ENCODE measurements around the gene NLRC4. TPM values are rescaled to one million over a fixed set of nuclear protein-coding genes. Genes with fewer than 3 reads are reported as not detected.

Gene NLRC4
- total RNA-seq (2013; cell fraction: nucleolus; rRNA removed), result 0.21 and 0.22 TPM in 2 replicates
- 0.33 and 0.45 TPM in 2 replicates for total RNA-seq (2014; rRNA removed)
- 0.51 and 0.58 TPM in 2 replicates for total RNA-seq (2014; rRNA removed; fragmentation: Illumina TruSeq; extraction: Trizol)
- 0.40 and 0.54 TPM in 2 replicates for total RNA-seq (2021)
- polyA plus RNA-seq (2011; ENCODE audit: low read depth), result 0.43 TPM
- polyA plus RNA-seq (2011; rRNA removed), result 0.01 and 0.03 TPM in 2 replicates
- 0.01 TPM in 1 of 2 replicates, not detected in the other for polyA plus RNA-seq (2011; cell fraction: cytosol; rRNA removed)
- not detected in 2 replicates for polyA plus RNA-seq (2011; cell fraction: nucleus; rRNA removed)
- polyA plus RNA-seq (2012), result 0.53 and 0.56 TPM in 2 replicates
- polyA plus RNA-seq (2014; fragmentation: Illumina TruSeq; extraction: Trizol), result 0.38 and 0.54 TPM in 2 replicates
- polyA plus RNA-seq (2014; fragmentation: Nextera tagmentation; extraction: Ambion mirVana), result under 1 TPM; 0.26 to 0.40 TPM
- 0.18 and 0.41 TPM in 2 replicates for polyA plus RNA-seq (2014; rRNA removed)
- under 1 TPM; 0.09 to 0.40 TPM for polyA plus RNA-seq (2016; fragmentation: Nextera tagmentation; extraction: Ambion mirVana)
- not detected in 2 replicates for polyA minus RNA-seq (2011; rRNA and poly(A)+ RNA removed)
- not detected in 2 replicates for polyA minus RNA-seq (2011; cell fraction: cytosol; rRNA and poly(A)+ RNA removed)
- not detected in 2 replicates for polyA minus RNA-seq (2011; cell fraction: nucleus; rRNA and poly(A)+ RNA removed)
- Bru-seq, nascent RNA, result percentile 19 among the genes with signal in this experiment
- not detected for BruChase-seq, experiment 1, labeled RNA remaining after a 6-hour chase
- percentile 10 among the genes with signal in this experiment for BruChase-seq, experiment 2, labeled RNA remaining after a 2-hour chase
- long read RNA-seq, experiment 1, result 0 reads
- long read RNA-seq, experiment 2, partial matches to known transcripts, result 0 of 1 reads
- long read RNA-seq, experiment 2, other reads (novel, unspliced or antisense), result 0 of 1 reads

- Histone ChIP-seq H3K79me2 (ENCODE audit: control insufficient read depth, insufficient read depth, low read length) (no peaks in the 10 kb centered on the region), H3K27ac (ENCODE audit: control insufficient read depth, insufficient read depth) (peak within 1 kb of the TSS; percentile 66), H3K36me3 (ENCODE audit: control insufficient read depth in 2 of 2, insufficient read depth in 2 of 2, low read length in 1 of 2) (no peaks in the 10 kb centered on the region), H4K20me1 (ENCODE audit: control insufficient read depth, insufficient read depth) (no peaks in the 10 kb centered on the region), H3K4me3 (peak within 1 kb of the TSS; percentile 48), H2AFZ (ENCODE audit: control insufficient read depth, low read depth, low read length) (peak within 1 kb of the TSS; percentile 94), H3K4me2 (ENCODE audit: control insufficient read depth, insufficient read depth) (peak within 1 kb of the TSS; percentile 80), H3K9ac (ENCODE audit: control insufficient read depth, insufficient read depth, low read length) (peak within 1 kb of the TSS; percentile 67), H3K4me1 (ENCODE audit: control insufficient read depth, insufficient read depth, low read length) (0 out of 2 replicates have a peak, but pooled peaks cover 7% of the 10 kb centered on the region), H3K9me3 (replicated peaks; ENCODE audit: control insufficient read depth, insufficient read depth, low read length) (no peaks in the 10 kb centered on the region), H3K27me3 (replicated peaks in 1 of 2; ENCODE audit: control insufficient read depth in 2 of 2, insufficient read depth in 2 of 2, low read length in 1 of 2) (no peaks in the 10 kb centered on the region)
- peak; percentile 96 for ATAC-seq
- ChIA-PET RAD21 (ENCODE audit: unreplicated experiment) (interaction anchor here (1.0 kb wide), 1 partner anchor 48 kb away, joined by 3 read pairs; no protein-coding TSS in a partner anchor), POLR2A (interaction anchor here (0.7 kb wide), 1 partner anchor 200 kb away, joined by 3 read pairs; no protein-coding TSS in a partner anchor), CTCF (no interaction called here), SMC1A (ENCODE audit: uncharacterized antibody, unreplicated experiment) (interaction anchor here (0.7 to 1.9 kb wide), 5 partner anchors 8 to 251 kb away, joined by 3 to 5 read pairs (median 4); no protein-coding TSS in a partner anchor)
- in situ Hi-C loops (cut with MboI) (no loop called here), intact Hi-C loops (cut with micrococcal nuclease; ENCODE audit: unreplicated experiment) (no loop called here)
- no peak for DNase-seq (ENCODE audit: low read depth, low spot score)
- under 1% methylated on average over 7 of the region's 7 CpGs for WGBS (ENCODE audit: insufficient coverage, insufficient replicate concordance, low lambda C conversion rate, missing lambda C conversion rate)
- peak; percentile 88 for FAIRE-seq
- no TSS peak for BruUV-seq (replicated peaks)
- no peak for TF ChIP-seq SKIL (IDR thresholded peaks at IDR 0.05; ENCODE audit: low read depth, poor library complexity, severe bottlenecking)
- peak; percentile 72 for TF ChIP-seq ZBTB40 (IDR thresholded peaks at IDR 0.05; ENCODE audit: borderline replicate concordance)
- TF ChIP-seq BCL3 (IDR thresholded peaks at IDR 0.05; ENCODE audit: borderline replicate concordance, insufficient read depth, low read depth, low read length, poor library complexity, severe bottlenecking), result no peak
- 0 out of 3 replicates have a peak, but pooled peaks have one; percentile 15 for TF ChIP-seq POU2F2 (IDR thresholded peaks at IDR 0.05; ENCODE audit: borderline replicate concordance, low read depth, low read length)
- TF ChIP-seq SPI1 (IDR thresholded peaks at IDR 0.05; ENCODE audit: borderline replicate concordance, insufficient read depth, low read depth, low read length), result peak; percentile 91
- TF ChIP-seq IKZF1 (conservative IDR thresholded peaks at IDR 0.05), result no peak
- TF ChIP-seq ZNF384 (IDR thresholded peaks at IDR 0.05; ENCODE audit: borderline replicate concordance, low read depth, low read length), result peak; percentile 84
- TF ChIP-seq ETV6 (conservative IDR thresholded peaks at IDR 0.05 in 1 of 2, IDR thresholded peaks at IDR 0.05 in 1 of 2; ENCODE audit: borderline replicate concordance in 1 of 2, low read depth in 1 of 2), result no peak
- TF ChIP-seq TAF1 (IDR thresholded peaks at IDR 0.05; ENCODE audit: borderline replicate concordance, low read depth, low read length), result peak; percentile 24; the same call in 1 of the 2 replicates
- TF ChIP-seq RUNX3 (IDR thresholded peaks at IDR 0.05; ENCODE audit: low read length), result peak; percentile 28; the same call in 1 of the 2 replicates
Observed at GRCh38 chr2:32264422-32265105, at the start of gene NLRC4. NLRC4 (minus strand) TSS chr2:32264886; CDS start chr2:32256775, 8,111 bp downstream.
